KMS-11 (cell line): ENCODE data around the gene TAGAP.

ENCODE experiments used
- H2AFZ ChIP-seq: fragments of 200-600 bp; sonication (generic); 2 replicates; pipeline ENCODE4 v1.6.1; 2016; ENCODE audit warnings: antibody characterized with exemption, mixed run types, low read depth
- H3K27ac ChIP-seq: fragments of 200-600 bp; sonication (generic); 2 replicates; pipeline ENCODE4 v1.6.1; 2016; ENCODE audit warnings: mild to moderate bottlenecking, mixed run types
- H3K27me3 ChIP-seq: fragments of 200-600 bp; sonication (generic); 2 replicates; pipeline ENCODE4 v1.6.1; 2017; ENCODE audit warnings: mild to moderate bottlenecking, low read depth, mixed run types, moderate library complexity; ENCODE audit not compliant: insufficient read depth
- H3K36me3 ChIP-seq: fragments of 200-600 bp; sonication (generic); 2 replicates; pipeline ENCODE4 v1.6.1; 2017; ENCODE audit warnings: mild to moderate bottlenecking, mixed run types; ENCODE audit not compliant: insufficient read depth
- H3K4me1 ChIP-seq: fragments of 200-600 bp; sonication (generic); 2 replicates; pipeline ENCODE4 v1.6.1; 2016; ENCODE audit warnings: mild to moderate bottlenecking, low read depth, mixed run types; ENCODE audit not compliant: poor library complexity, severe bottlenecking
- H3K4me2 ChIP-seq: fragments of 200-600 bp; sonication (generic); 2 replicates; pipeline ENCODE4 v1.7.0; 2016; ENCODE audit warnings: mild to moderate bottlenecking, mixed run types
- H3K4me3 ChIP-seq: fragments of 200-600 bp; sonication (generic); IDR thresholded peaks from 2 replicates; pipeline ENCODE4 v1.6.1; 2017; ENCODE audit warnings: low read depth, low read length, mixed read lengths; ENCODE audit not compliant: insufficient read depth
- H3K79me2 ChIP-seq: fragments of 200-600 bp; sonication (generic); 2 replicates; pipeline ENCODE4 v1.6.1; 2016; ENCODE audit warnings: low read depth, mixed run types; ENCODE audit not compliant: insufficient read depth
- H3K9ac ChIP-seq: fragments of 200-600 bp; sonication (generic); 2 replicates; pipeline ENCODE4 v1.6.1; 2016; ENCODE audit warnings: mild to moderate bottlenecking, mixed run types
- H4K20me1 ChIP-seq: fragments of 200-600 bp; sonication (generic); 2 replicates; pipeline ENCODE4 v1.6.1; 2016; ENCODE audit warnings: mild to moderate bottlenecking, mixed run types; ENCODE audit not compliant: insufficient read depth
- TF ChIP-seq, protein P1 (sequence below): fragments of 200-600 bp; sonication (generic); conservative IDR thresholded peaks from 2 replicates; pipeline ENCODE4 v1.6.1; 2017; ENCODE audit warnings: low read depth, mild to moderate bottlenecking, antibody characterized with exemption, low read length, moderate library complexity, mixed read lengths

TAGAP gene

DNA sequence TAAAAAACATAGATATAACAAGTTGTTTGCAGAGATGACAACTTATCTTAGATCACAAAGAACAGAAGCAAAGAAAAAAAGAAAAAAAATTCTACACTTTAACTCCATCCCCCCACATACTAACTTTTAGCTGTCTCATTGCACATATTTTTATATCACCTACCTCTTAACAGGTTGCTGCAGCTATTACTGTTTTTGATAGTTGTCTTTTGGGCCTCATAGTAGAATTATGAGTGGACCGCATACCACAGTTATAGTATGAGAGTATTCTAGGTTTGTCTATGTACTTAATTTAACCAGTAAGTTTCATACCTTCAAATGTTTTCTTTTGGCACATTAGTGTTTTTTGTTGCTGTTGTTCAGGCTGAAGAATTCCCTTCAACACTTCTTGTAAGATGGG is 57.1 kb downstream of the TAGAP start:
- Histone ChIP-seq H3K4me1 (no peaks in the 10 kb centered on the region), H3K27me3 (no peaks in the 10 kb centered on the region), H3K4me3 (no peak overlapping the region), H3K79me2 (no peaks in the 10 kb centered on the region), H3K27ac (no peak overlapping the region), H2AFZ (no peak overlapping the region), H3K36me3 (no peaks in the 10 kb centered on the region), H3K4me2 (no peak overlapping the region), H3K9ac (no peak overlapping the region), H4K20me1 (no peaks in the 10 kb centered on the region)
- TF ChIP-seq, protein P1, sequence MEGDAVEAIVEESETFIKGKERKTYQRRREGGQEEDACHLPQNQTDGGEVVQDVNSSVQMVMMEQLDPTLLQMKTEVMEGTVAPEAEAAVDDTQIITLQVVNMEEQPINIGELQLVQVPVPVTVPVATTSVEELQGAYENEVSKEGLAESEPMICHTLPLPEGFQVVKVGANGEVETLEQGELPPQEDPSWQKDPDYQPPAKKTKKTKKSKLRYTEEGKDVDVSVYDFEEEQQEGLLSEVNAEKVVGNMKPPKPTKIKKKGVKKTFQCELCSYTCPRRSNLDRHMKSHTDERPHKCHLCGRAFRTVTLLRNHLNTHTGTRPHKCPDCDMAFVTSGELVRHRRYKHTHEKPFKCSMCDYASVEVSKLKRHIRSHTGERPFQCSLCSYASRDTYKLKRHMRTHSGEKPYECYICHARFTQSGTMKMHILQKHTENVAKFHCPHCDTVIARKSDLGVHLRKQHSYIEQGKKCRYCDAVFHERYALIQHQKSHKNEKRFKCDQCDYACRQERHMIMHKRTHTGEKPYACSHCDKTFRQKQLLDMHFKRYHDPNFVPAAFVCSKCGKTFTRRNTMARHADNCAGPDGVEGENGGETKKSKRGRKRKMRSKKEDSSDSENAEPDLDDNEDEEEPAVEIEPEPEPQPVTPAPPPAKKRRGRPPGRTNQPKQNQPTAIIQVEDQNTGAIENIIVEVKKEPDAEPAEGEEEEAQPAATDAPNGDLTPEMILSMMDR = no peak
